Activated CD8-positive, alpha-beta T cell treated with anti-CD3 and anti-CD28 coated beads for 36 hours (primary cell): ENCODE data around the gene SMCO1. TPM values are rescaled to one million over a fixed set of nuclear protein-coding genes. Genes with fewer than 3 reads are reported as not detected.
"Not testable (repeated sequence)": the region's sequence is repeated elsewhere in the genome, so short reads cannot be mapped to it uniquely, and the experiment has no call there.

Experiments
- ATAC-seq: fragments of 200-7000 bp; cut with Tn5 transposase; one replicate; pipeline ENCODE4 v1.10.0; 2021; ENCODE audit warnings: mild to moderate bottlenecking, moderate library complexity
- CTCF ChIA-PET: fragments of 350-600 bp; sonication (Branson Sonifier 250); formaldehyde crosslinking; loops from one replicate; lab custom pipeline; 2021; ENCODE audit warnings: antibody characterized with exemption; lab: Charles Lee
- POLR2A ChIA-PET: fragments of 350-600 bp; sonication (Branson Sonifier 250); formaldehyde crosslinking; loops from one replicate; lab custom pipeline; 2021; ENCODE audit warnings: antibody characterized with exemption; lab: Charles Lee
- DNase-seq: peaks from one replicate; pipeline ENCODE4 v3.0.0-alpha.2; 2020
- H3K27ac Mint-ChIP-seq: one replicate; pipeline ENCODE4 v1.8.0; 2021; ENCODE audit warnings: mild to moderate bottlenecking, mixed read lengths
- H3K27me3 Mint-ChIP-seq: one replicate; pipeline ENCODE4 v1.8.0; 2021; ENCODE audit warnings: mixed read lengths
- H3K36me3 Mint-ChIP-seq: one replicate; pipeline ENCODE4 v1.8.0; 2021; ENCODE audit warnings: low read depth, mixed read lengths
- H3K4me1 Mint-ChIP-seq: one replicate; pipeline ENCODE4 v1.8.0; 2021; ENCODE audit warnings: low read depth, mixed read lengths
- H3K4me3 Mint-ChIP-seq: one replicate; pipeline ENCODE4 v1.8.0; 2021; ENCODE audit warnings: mild to moderate bottlenecking, moderate library complexity, mixed read lengths
- H3K9me3 Mint-ChIP-seq: one replicate; pipeline ENCODE4 v1.8.0; 2021; ENCODE audit warnings: mixed read lengths
- CTCF ChIP-seq: fragments of 200-600 bp; IDR thresholded peaks from one replicate; pipeline ENCODE4 v1.8.0; 2022; ENCODE audit warnings: antibody characterized with exemption, mild to moderate bottlenecking
- intact Hi-C: fragments of 100-400 bp; cut with micrococcal nuclease; formaldehyde crosslinking; loops from one replicate; pipeline ENCODE4 v1.10.0; 2022
- total RNA-seq, 2 experiments: library from RNA; stranded (reverse); gene quantifications; one replicate each; pipeline ENCODE4 v1.2.3, GENCODE V29; 2021

SMCO1 gene
- total RNA-seq, 2 experiments from 2014 or later: not detected

DNA sequence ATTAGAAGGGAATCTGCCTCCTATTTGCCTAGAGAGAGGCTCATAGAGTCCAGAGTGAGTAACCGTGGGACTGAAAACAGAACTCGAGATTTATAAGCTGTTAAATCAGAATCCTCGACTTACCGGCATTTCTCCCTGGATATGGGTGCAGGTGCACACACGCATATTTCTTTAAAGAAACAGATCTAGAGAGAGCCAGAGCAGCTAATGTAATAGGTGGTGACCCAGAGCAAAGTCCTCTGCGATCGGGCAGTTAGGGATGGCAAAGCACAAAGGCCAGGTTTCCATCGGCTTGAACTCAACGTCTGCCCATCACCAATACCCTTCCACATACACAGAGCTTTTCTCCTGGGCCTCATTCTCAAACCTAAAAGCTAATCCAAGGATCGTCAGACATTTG, 25.4 kb downstream of the SMCO1 start:
- no peak for TF ChIP-seq CTCF
- H3K36me3 Mint-ChIP-seq: peaks cover 25% of the 10 kb centered on the region
- no peaks in the 10 kb centered on the region for H3K9me3 Mint-ChIP-seq
- no peak overlapping the region for H3K4me3 Mint-ChIP-seq
- ChIA-PET CTCF (interaction anchor here (1.1 to 1.8 kb wide), 4 partner anchors 11 to 39 kb away, joined by 3 to 6 read pairs (median 4); no protein-coding TSS in a partner anchor), POLR2A (interaction anchor here (0.9 to 1.0 kb wide), 2 partner anchors 9 to 24 kb away, joined by 3 read pairs; no protein-coding TSS in a partner anchor)
- ATAC-seq (no peak), DNase-seq (no peak)
- peak overlapping the region; percentile 25 for H3K27ac Mint-ChIP-seq
- H3K27me3 Mint-ChIP-seq: no peaks in the 10 kb centered on the region
- peaks cover 16% of the 10 kb centered on the region for H3K4me1 Mint-ChIP-seq
- intact Hi-C loops: no loop called here

- Mint-ChIP-seq H3K4me1 (peaks cover 7% of the 10 kb centered on the region), H3K27ac (no peak overlapping the region), H3K36me3 (peaks cover 28% of the 10 kb centered on the region), H3K4me3 (no peak overlapping the region), H3K9me3 (no peaks in the 10 kb centered on the region), H3K27me3 (no peaks in the 10 kb centered on the region)
- peak; percentile 56 for TF ChIP-seq CTCF
- intact Hi-C loops: no loop called here
- DNase-seq (peak; percentile 43), ATAC-seq (no peak)
- ChIA-PET CTCF (interaction anchor here (0.8 to 3.5 kb wide), 19 partner anchors 11 to 437 kb away, joined by 3 to 50 read pairs (median 4); no protein-coding TSS in a partner anchor), POLR2A (no interaction called here)
These were observed 28.9 kb downstream of the SMCO1 start for GRCh38 chr3:196486263-196486662.

DNA sequence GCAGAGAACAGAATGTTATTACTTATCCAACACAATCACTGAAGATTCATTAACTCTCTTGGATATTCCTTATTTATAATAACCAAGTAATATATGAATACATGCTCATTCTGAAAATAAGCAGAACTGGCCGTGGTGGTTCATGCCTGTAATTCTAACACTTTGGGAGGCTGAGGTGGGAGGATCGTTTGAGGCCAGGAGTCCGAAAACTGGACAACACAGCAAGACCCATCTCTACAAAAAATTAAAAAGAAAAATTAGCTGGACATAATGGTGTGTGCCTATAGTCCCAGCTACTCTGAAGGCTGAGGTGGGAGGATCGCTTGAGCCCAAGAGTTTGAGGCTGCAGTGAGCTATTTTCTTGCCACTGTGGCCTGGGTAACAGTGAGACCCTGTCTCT, 37.5 kb downstream of the SMCO1 start:
- Mint-ChIP-seq H3K27me3 (no peaks in the 10 kb centered on the region), H3K36me3 (peaks cover 28% of the 10 kb centered on the region), H3K9me3 (no peaks in the 10 kb centered on the region), H3K4me3 (no peak overlapping the region), H3K4me1 (no peaks in the 10 kb centered on the region), H3K27ac (no peak overlapping the region)
- ChIA-PET POLR2A (interaction anchor here (0.7 kb wide), 1 partner anchor 155 kb away, joined by 4 read pairs; no protein-coding TSS in a partner anchor), CTCF (interaction anchor here (0.9 kb wide), 1 partner anchor 51 kb away, joined by 3 read pairs; no protein-coding TSS in a partner anchor)
- no peak for ATAC-seq
- TF ChIP-seq CTCF: no peak
- no peak for DNase-seq
- intact Hi-C loops: no loop called here

GRCh38 chr3:196472286-196472685, 42.9 kb downstream of the SMCO1 start:
- ATAC-seq (no peak), DNase-seq (no peak)
- Mint-ChIP-seq H3K27me3 (no peaks in the 10 kb centered on the region), H3K27ac (no peak overlapping the region), H3K4me3 (no peak overlapping the region), H3K9me3 (no peaks in the 10 kb centered on the region), H3K36me3 (peaks cover 31% of the 10 kb centered on the region), H3K4me1 (peaks cover 11% of the 10 kb centered on the region)
- TF ChIP-seq CTCF: no peak
- intact Hi-C loops: no loop called here
- ChIA-PET CTCF (interaction anchor here (0.9 kb wide), 1 partner anchor 16 kb away, joined by 3 read pairs; no protein-coding TSS in a partner anchor), POLR2A (no interaction called here)

DNA sequence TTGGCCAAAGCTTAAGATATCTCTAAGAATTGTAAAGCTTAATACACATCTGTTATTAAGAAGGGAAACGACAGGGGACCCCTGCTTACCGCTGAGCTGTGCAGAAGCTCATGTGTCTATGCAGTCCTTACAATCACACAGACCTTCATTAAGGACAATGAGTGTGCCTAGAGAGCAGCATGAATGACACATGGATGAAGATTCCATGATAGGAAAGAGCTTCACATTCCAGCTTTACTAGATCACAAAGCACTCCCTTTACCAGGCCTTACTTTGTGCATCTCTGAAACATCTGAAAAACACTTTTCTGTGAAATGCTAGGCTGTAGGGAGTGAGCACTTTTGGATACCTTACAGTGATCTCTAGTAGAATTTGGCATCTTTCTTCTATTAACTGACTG, 43.6 kb downstream of the SMCO1 start:
- Mint-ChIP-seq H3K27ac (no peak overlapping the region), H3K27me3 (no peaks in the 10 kb centered on the region), H3K9me3 (no peaks in the 10 kb centered on the region), H3K36me3 (peaks cover 29% of the 10 kb centered on the region), H3K4me1 (peaks cover 11% of the 10 kb centered on the region), H3K4me3 (no peak overlapping the region)
- ChIA-PET CTCF (interaction anchor here (0.6 kb wide), 1 partner anchor 8 kb away, joined by 4 read pairs; no protein-coding TSS in a partner anchor), POLR2A (no interaction called here)
- no peak for TF ChIP-seq CTCF
- ATAC-seq: no peak
- intact Hi-C loops: no loop called here
- DNase-seq: no peak

- Mint-ChIP-seq H3K4me1 (peaks cover 11% of the 10 kb centered on the region), H3K36me3 (peaks cover 27% of the 10 kb centered on the region)
- H3K27me3 Mint-ChIP-seq, intact Hi-C loops, CTCF ChIA-PET, H3K4me3 Mint-ChIP-seq, ATAC-seq, H3K27ac Mint-ChIP-seq, POLR2A ChIA-PET, DNase-seq, H3K9me3 Mint-ChIP-seq: not testable (repeated sequence)
These were observed 45.0 kb downstream of the SMCO1 start for GRCh38 chr3:196470182-196470581.
